Heart left ventricle (tissue), 16 donors: ENCODE results near the gene SLC7A14. TPM values are rescaled to one million over a fixed set of nuclear protein-coding genes. Genes with fewer than 3 reads are reported as not detected.

Experiments used
- ATAC-seq, 4 donors: fragments of 200-7000 bp; cut with Tn5 transposase; one replicate each; pipeline ENCODE4 v1.9.1; 2020 to 2022; ENCODE audit warnings: moderate library complexity in 4 of 4, mild to moderate bottlenecking in 3 of 4, moderate number of reproducible peaks in 1 of 4
- DNase-seq, 5 donors: peaks; one replicate each; pipeline ENCODE4 v3.0.0-alpha.2; 2020
- H3K27ac ChIP-seq, 12 donors: fragments of 200-600 bp; sonication (generic) in 4 of 12; one replicate each; pipeline versions ENCODE4 v1.5.0 to v1.8.0; 2016 to 2022; ENCODE audit warnings: mild to moderate bottlenecking in 2 of 12
- H3K27me3 ChIP-seq, 9 donors: fragments of 200-600 bp; sonication (generic) in 2 of 9; one replicate each; pipeline versions ENCODE4 v1.5.1 to v1.8.0; 2016 to 2022; ENCODE audit warnings: mild to moderate bottlenecking in 3 of 9
- H3K36me3 ChIP-seq, 9 donors: fragments of 200-600 bp; sonication (generic) in 2 of 9; one replicate each; pipeline versions ENCODE4 v1.5.0 to v1.8.0; 2018 to 2022; ENCODE audit warnings: mild to moderate bottlenecking in 2 of 9
- H3K4me1 ChIP-seq, 12 donors: fragments of 200-600 bp; sonication (generic) in 4 of 12; one replicate each; pipeline versions ENCODE4 v1.5.0 to v1.8.0; 2016 to 2022; ENCODE audit warnings: mild to moderate bottlenecking in 3 of 12
- H3K4me3 ChIP-seq, 12 donors: fragments of 200-600 bp; sonication (generic) in 4 of 12; one replicate each; pipeline versions ENCODE4 v1.5.0 to v1.8.0; 2017 to 2022; ENCODE audit warnings: mild to moderate bottlenecking in 9 of 12, moderate library complexity in 4 of 12
- H3K9me3 ChIP-seq, 12 donors: fragments of 200-600 bp; sonication (generic) in 4 of 12; one replicate each; pipeline versions ENCODE4 v1.5.0 to v1.8.0; 2016 to 2022; ENCODE audit warnings: mild to moderate bottlenecking in 1 of 12
- CTCF ChIP-seq, 12 donors: fragments of 200-600 bp; sonication (generic) in 4 of 12; IDR thresholded peaks; one replicate each; pipeline versions ENCODE4 v1.5.0 to v1.8.0; 2018 to 2022; ENCODE audit warnings: antibody characterized with exemption in 12 of 12, mild to moderate bottlenecking in 5 of 12
- POLR2A ChIP-seq, 2 donors: fragments of 450-650 bp; IDR thresholded peaks; one replicate each; pipeline ENCODE4 v1.6.1; 2017; ENCODE audit warnings: antibody characterized with exemption in 2 of 2, mild to moderate bottlenecking in 2 of 2, moderate library complexity in 2 of 2
- WGBS, 4 donors: extraction: QIAGEN DNeasy Blood & Tissue Kit in 2 of 4; methylation state at CpG; one replicate each; pipeline versions ENCODE4 v1.1.5 to v1.1.7; 2013 to 2018; 5-methylcytosine and 5-hydroxymethylcytosine counted together
- intact Hi-C, 10 donors: fragments of 100-400 bp; cut with DNase I; formaldehyde crosslinking; loops; one replicate each; pipeline versions ENCODE4 v1.11.1 to v1.14.2; 2022
- polyA plus RNA-seq, 2 donors: library from polyadenylated mRNA; stranded (reverse); fragments of 200-250 nt; gene quantifications; one replicate each; pipeline ENCODE4 v1.2.3, GENCODE V29; 2013
- total RNA-seq, 9 donors: library from RNA; depleted of rRNA in 2 of 9; stranded (reverse); fragments of >200 nt in 2 of 9; fragmentation: NEBNext Ultra II Directional in 3 of 9; extraction: Animal tissue kit (Norgen Biotek cat#: 25700) in 3 of 9; gene quantifications; one replicate each; pipeline versions ENCODE4 v1.1.0 to v1.2.4, GENCODE V29; 2016 to 2023
- donor health status: ischemic (EF 13 %, LVEDD 7.1; RV severe dilation, severe dysfunction).
- donor health status: healthy with polysubstance abuse.
- donor health status: DM: no; HTN: yes; CAD: no.
- donor health status: DM: no; HTN: no; CAD: no.
- donor health status: ischemic (EF 25% LVEDD 6.9; RV normal size, moderate dysfunction).
- donor health status: ischemic (EF 25% LVEDD 5.7; RV mildly dilated, moderate dysfunction).
- donor health status: healthy.
- donor health status: DM: yes; HTN: yes; CAD: no.
- donor health status: ischemic (EF 35%, LVEDD 5.7; RV mildly dilated, moderate dysfunction).
- donor health status: nonischemic (EF 11% LVEDD 7.7; RV severe dilation, severe dysfunction).
- donor health status: DM: yes; HTN: yes; CAD: no.
- donor health status: PGD.
- donor health status: ischemic (EF 29% LVEDD 5.4; RV normal size, mild dysfunction).
- donor health status: nonischemic (EF 23%, LVEDD 6.1; RV moderate dilation, normal function).

Gene SLC7A14
- total and polyA plus RNA-seq, 11 donors: 0.02 TPM; not detected in 9

- no peaks in the 10 kb centered on the region for H3K27me3 ChIP-seq
- DNase-seq (no peak), ATAC-seq (no peak)
- 79 to 92% (median 87%) methylated on average over 4 of the region's 4 CpGs for WGBS, 4 donors
- no peaks in the 10 kb centered on the region for H3K36me3 ChIP-seq
- intact Hi-C loops: no loop called here
- no peak for TF ChIP-seq CTCF (IDR thresholded peaks at IDR 0.05)
- TF ChIP-seq POLR2A (IDR thresholded peaks at IDR 0.05): no peak
- no peak overlapping the region for H3K4me3 ChIP-seq
- H3K4me1 ChIP-seq: no peaks in the 10 kb centered on the region
- no peak overlapping the region for H3K27ac ChIP-seq
- no peaks in the 10 kb centered on the region for H3K9me3 ChIP-seq
Observed at GRCh38 chr3:170632780-170633179, 46.9 kb upstream of the SLC7A14 start.

GRCh38 chr3:170631755-170632488 lies 46.0 kb upstream of the SLC7A14 start:
- Histone ChIP-seq H3K4me1 (no peaks in the 10 kb centered on the region), H3K9me3 (no peaks in the 10 kb centered on the region), H3K4me3 (no peak overlapping the region), H3K27ac (no peak overlapping the region), H3K36me3 (no peaks in the 10 kb centered on the region), H3K27me3 (no peaks in the 10 kb centered on the region)
- TF ChIP-seq POLR2A (IDR thresholded peaks at IDR 0.05): no peak
- TF ChIP-seq CTCF (IDR thresholded peaks at IDR 0.05): no peak
- ATAC-seq: no peak
- 90 to 94% (median 91%) methylated on average over 7 of the region's 7 CpGs for WGBS, 4 donors
- no peak for DNase-seq
- intact Hi-C loops: no loop called here

GRCh38 chr3:170623524-170623923 lies 37.6 kb upstream of the SLC7A14 start:
- TF ChIP-seq CTCF (IDR thresholded peaks at IDR 0.05) (no peak), POLR2A (IDR thresholded peaks at IDR 0.05) (no peak)
- Histone ChIP-seq H3K36me3 (no peaks in the 10 kb centered on the region), H3K4me1 (peaks cover 0 to 18% (median 8%) of the 10 kb centered on the region in 12 donors), H3K4me3 (no peak overlapping the region), H3K27ac (no peak overlapping the region), H3K27me3 (no peaks in the 10 kb centered on the region), H3K9me3 (peaks cover 0 to 10% (median 0%) of the 10 kb centered on the region in 12 donors)
- ATAC-seq (no peak), DNase-seq (no peak)
- intact Hi-C loops: no loop called here
- 35 to 80% (median 57%) methylated on average over 1 of the region's 1 CpG for WGBS, 4 donors

- DNase-seq: peak in 4 of 5 donors; percentile 41 to 70 (median 48)
- peak; percentile 90 to 98 (median 94) for ATAC-seq
- H3K36me3 ChIP-seq: no peaks in the 10 kb centered on the region
- WGBS, 4 donors: 11 to 16% (median 13%) methylated on average over 4 to 5 of the region's 5 CpGs
- H3K27ac ChIP-seq: no peak overlapping the region
- H3K27me3 ChIP-seq: no peaks in the 10 kb centered on the region
- H3K4me3 ChIP-seq: no peak overlapping the region
- peak in 5 of 12 donors; percentile 8 to 36 (median 14) for TF ChIP-seq CTCF (IDR thresholded peaks at IDR 0.05)
- TF ChIP-seq POLR2A (IDR thresholded peaks at IDR 0.05): no peak
- H3K4me1 ChIP-seq: peaks cover 0 to 18% (median 8%) of the 10 kb centered on the region in 12 donors
- intact Hi-C loops: no loop called here
- H3K9me3 ChIP-seq: peaks cover 0 to 13% (median 0%) of the 10 kb centered on the region in 12 donors
Observed at GRCh38 chr3:170622369-170623159, 36.7 kb upstream of the SLC7A14 start.
